Mesendoderm (in vitro differentiated cells): ENCODE data around the gene EPB42.

Source experiments
- DNase-seq: peaks from one replicate; pipeline ENCODE4 v3.0.0; 2013
- H2AK5ac ChIP-seq: 2 replicates; pipeline ENCODE4 v1.6.1; 2013; ENCODE audit warnings: low read length, inconsistent platforms
- H2BK120ac ChIP-seq: 2 replicates; pipeline ENCODE4 v1.6.1; 2013; ENCODE audit warnings: low read depth, mild to moderate bottlenecking, low read length, moderate library complexity, mixed read lengths
- H2BK15ac ChIP-seq: replicated peaks from 2 replicates; pipeline ENCODE4 v1.6.1; 2013; ENCODE audit warnings: low read depth, mild to moderate bottlenecking, moderate library complexity
- H2BK5ac ChIP-seq: 2 replicates; pipeline ENCODE4 v1.6.1; 2013; ENCODE audit warnings: low read length, inconsistent platforms
- H3K18ac ChIP-seq: 2 replicates; pipeline ENCODE4 v1.6.1; 2013; ENCODE audit warnings: mild to moderate bottlenecking, low read length, mixed read lengths
- H3K23ac ChIP-seq: one replicate; pipeline ENCODE4 v1.6.1; 2013; ENCODE audit warnings: low read length
- H3K27ac ChIP-seq: 2 replicates; pipeline ENCODE4 v1.5.1; 2013; ENCODE audit warnings: low read depth, mild to moderate bottlenecking, inconsistent platforms, low read length, moderate library complexity
- H3K27me3 ChIP-seq: 2 replicates; pipeline ENCODE4 v1.6.1; 2013; ENCODE audit warnings: low read length, control low read depth, mild to moderate bottlenecking, inconsistent platforms; ENCODE audit not compliant: insufficient read depth, poor library complexity
- H3K36me3 ChIP-seq: 2 replicates; pipeline ENCODE4 v1.6.1; 2013; ENCODE audit warnings: low read length, inconsistent platforms; ENCODE audit not compliant: control insufficient read depth, insufficient read depth
- H3K4ac ChIP-seq: one replicate; pipeline ENCODE4 v1.6.1; 2013; ENCODE audit warnings: low read depth, mild to moderate bottlenecking, low read length, moderate library complexity
- H3K4me1 ChIP-seq: 2 replicates; pipeline ENCODE4 v1.6.1; 2013; ENCODE audit warnings: low read depth, low read length, inconsistent platforms; ENCODE audit not compliant: control insufficient read depth
- H3K4me2 ChIP-seq: 2 replicates; pipeline ENCODE4 v1.6.1; 2013; ENCODE audit warnings: low read length
- H3K4me3 ChIP-seq: 2 replicates; pipeline ENCODE4 v1.5.1; 2013; ENCODE audit warnings: mild to moderate bottlenecking, low read length
- H3K56ac ChIP-seq: one replicate; pipeline ENCODE4 v1.6.1; 2013; ENCODE audit warnings: low read length
- H3K79me1 ChIP-seq: 2 replicates; pipeline ENCODE4 v1.6.1; 2013; ENCODE audit warnings: low read length, inconsistent platforms
- H3K79me2 ChIP-seq: 2 replicates; pipeline ENCODE4 v1.6.1; 2013; ENCODE audit warnings: mild to moderate bottlenecking, low read length; ENCODE audit not compliant: control insufficient read depth, insufficient read depth
- H3K9ac ChIP-seq: 2 replicates; pipeline ENCODE4 v1.6.1; 2013; ENCODE audit warnings: low read length, inconsistent platforms
- H4K5ac ChIP-seq: one replicate; pipeline ENCODE4 v1.6.1; 2013; ENCODE audit warnings: low read length
- H4K8ac ChIP-seq: one replicate; pipeline ENCODE4 v1.6.1; 2013; ENCODE audit warnings: low read depth, mild to moderate bottlenecking, control low read depth, low read length, moderate library complexity
- WGBS: extraction: QIAGEN DNeasy Blood & Tissue Kit; methylation state at CpG from one replicate; pipeline ENCODE4 v1.1.7; 2013; ENCODE audit warnings: low lambda C conversion rate, missing lambda C conversion rate; ENCODE audit not compliant: insufficient coverage; ENCODE audit errors: extremely low coverage; 5-methylcytosine and 5-hydroxymethylcytosine counted together

Gene EPB42

DNA sequence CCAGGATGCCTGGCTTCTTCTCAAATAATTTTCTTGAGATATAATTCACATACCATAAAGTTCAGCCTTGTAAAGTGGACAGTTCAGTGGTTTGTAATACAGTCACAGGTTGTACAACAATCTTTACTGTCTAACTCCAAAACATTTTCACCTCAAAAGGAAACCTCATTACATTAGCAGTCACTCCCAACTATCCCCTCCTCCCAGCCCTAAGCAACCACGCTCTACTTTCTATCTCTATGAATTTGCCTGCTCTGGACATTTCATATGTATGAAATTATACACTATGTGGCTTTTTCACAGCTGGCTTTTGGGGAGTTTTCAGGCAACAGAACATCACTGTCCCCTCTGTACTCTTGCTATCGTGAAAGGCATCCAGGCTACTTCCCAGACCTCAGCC is 28.4 kb upstream of the EPB42 start:
- H4K5ac ChIP-seq, result no peak overlapping the region
- H3K56ac ChIP-seq, result no peak overlapping the region
- H3K79me2 ChIP-seq, result no peaks in the 10 kb centered on the region
- no peaks in the 10 kb centered on the region for H3K36me3 ChIP-seq
- H3K23ac ChIP-seq, result no peak overlapping the region
- H3K4me1 ChIP-seq, result no peaks in the 10 kb centered on the region
- H4K8ac ChIP-seq, result no peak overlapping the region
- WGBS, result no CpG with 5 or more reads among the region's 2 CpGs
- no peak overlapping the region for H2BK15ac ChIP-seq
- H2BK120ac ChIP-seq, result no peak overlapping the region
- H2BK5ac ChIP-seq, result no peak overlapping the region
- H3K4ac ChIP-seq, result no peak overlapping the region
- H3K4me3 ChIP-seq, result no peak overlapping the region
- H3K4me2 ChIP-seq, result no peak overlapping the region
- no peak overlapping the region for H2AK5ac ChIP-seq
- no peaks in the 10 kb centered on the region for H3K27me3 ChIP-seq
- H3K18ac ChIP-seq, result no peak overlapping the region
- H3K79me1 ChIP-seq, result no peaks in the 10 kb centered on the region
- H3K27ac ChIP-seq, result no peak overlapping the region
- H3K9ac ChIP-seq, result no peak overlapping the region
- no peak for DNase-seq

DNA sequence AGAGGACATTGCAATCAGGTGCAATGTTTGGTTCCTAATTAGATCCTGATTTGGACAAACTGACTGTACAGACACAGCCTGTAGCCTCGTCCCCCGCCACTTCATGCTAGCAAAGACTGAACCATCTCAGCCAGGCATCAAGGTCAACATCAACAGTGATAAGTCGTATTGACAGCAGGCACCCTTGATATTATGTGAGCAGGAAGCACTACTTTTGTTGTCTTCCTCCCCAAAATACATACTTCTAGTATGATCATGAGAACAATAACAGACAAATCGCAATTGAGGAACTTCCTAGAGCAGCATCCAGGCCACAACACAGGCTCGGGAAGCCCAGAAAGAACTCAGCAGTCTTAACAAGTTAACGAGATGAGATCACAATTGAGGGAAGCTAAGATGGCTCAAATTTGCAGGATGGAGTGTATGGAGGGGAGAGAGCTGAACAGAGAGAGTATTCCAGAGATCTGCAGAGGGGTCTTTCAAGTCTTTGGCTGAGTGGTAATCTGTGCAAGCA is 25.5 kb upstream of the EPB42 start:
- Histone ChIP-seq H2BK15ac (no peak overlapping the region), H3K4ac (no peak overlapping the region), H2AK5ac (no peak overlapping the region), H3K23ac (no peak overlapping the region), H3K18ac (no peak overlapping the region), H3K79me2 (no peaks in the 10 kb centered on the region), H3K56ac (no peak overlapping the region), H3K27ac (no peak overlapping the region), H2BK120ac (no peak overlapping the region), H3K4me2 (no peak overlapping the region), H4K5ac (no peak overlapping the region), H3K4me3 (no peak overlapping the region), H3K9ac (no peak overlapping the region), H3K79me1 (no peaks in the 10 kb centered on the region), H3K36me3 (no peaks in the 10 kb centered on the region), H3K27me3 (no peaks in the 10 kb centered on the region), H4K8ac (no peak overlapping the region), H2BK5ac (no peak overlapping the region), H3K4me1 (no peaks in the 10 kb centered on the region)
- DNase-seq, result no peak
- no CpG with 5 or more reads among the region's 6 CpGs for WGBS

DNA sequence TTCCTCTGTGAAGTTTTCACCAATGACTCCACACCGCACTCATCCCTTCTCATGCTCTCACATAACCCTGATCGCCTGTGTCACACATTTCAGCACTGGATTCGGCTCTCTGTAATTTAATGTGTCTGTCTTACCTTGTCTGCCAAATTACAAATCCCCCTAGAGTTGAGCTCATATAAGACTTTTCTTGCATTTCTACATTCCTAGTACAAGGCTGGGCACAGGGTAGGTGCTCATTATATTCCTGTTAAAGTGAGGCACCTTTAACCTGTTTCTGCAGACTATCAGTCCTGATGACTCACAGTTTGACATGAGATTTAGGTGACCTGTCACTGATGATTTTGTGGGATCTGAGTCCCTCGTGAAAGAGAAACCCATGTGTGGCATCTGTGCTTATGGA is 23.3 kb upstream of the EPB42 start:
- no peak overlapping the region for H3K9ac ChIP-seq
- no CpG with 5 or more reads among the region's 4 CpGs for WGBS

DNA sequence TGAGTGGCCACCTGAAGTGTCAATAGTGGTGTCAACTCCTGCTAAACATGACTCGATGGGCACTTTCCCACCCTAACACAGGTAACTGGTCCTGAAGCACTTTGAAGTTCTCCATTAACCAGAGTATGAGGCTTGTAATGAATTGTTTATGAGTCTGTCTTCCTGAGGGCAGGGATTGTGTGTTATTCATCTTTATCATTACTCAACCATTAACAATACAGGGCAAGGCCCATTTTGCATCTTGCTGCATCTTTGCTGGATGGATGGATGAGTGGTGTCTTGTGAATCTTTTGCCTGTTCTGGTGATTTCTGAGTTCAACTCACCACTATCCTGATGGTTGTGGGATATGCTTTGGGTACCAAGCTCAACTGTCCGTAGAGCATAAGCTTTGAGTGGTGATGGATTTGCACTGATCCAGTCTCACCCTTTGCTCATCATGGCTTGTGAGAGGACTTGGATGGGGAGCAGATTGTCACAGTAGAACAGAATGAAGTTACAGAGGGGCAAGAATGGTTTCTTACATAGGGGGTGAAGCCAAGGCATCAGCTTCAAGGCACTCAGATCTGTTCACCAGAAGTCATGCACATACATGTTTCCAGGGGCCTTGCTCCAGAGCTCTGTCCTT is 22.3 kb upstream of the EPB42 start:
- H3K4me2 ChIP-seq, result no peak overlapping the region
- H2BK120ac ChIP-seq, result no peak overlapping the region
- H2BK15ac ChIP-seq, result no peak overlapping the region
- H3K9ac ChIP-seq, result no peak overlapping the region
- no peak overlapping the region for H4K5ac ChIP-seq
- no peak overlapping the region for H3K18ac ChIP-seq
- H3K56ac ChIP-seq, result no peak overlapping the region
- no peaks in the 10 kb centered on the region for H3K36me3 ChIP-seq
- no peaks in the 10 kb centered on the region for H3K79me2 ChIP-seq
- DNase-seq, result no peak
- H3K4me1 ChIP-seq, result no peaks in the 10 kb centered on the region
- H2AK5ac ChIP-seq, result no peak overlapping the region
- no peak overlapping the region for H3K4ac ChIP-seq
- no peaks in the 10 kb centered on the region for H3K79me1 ChIP-seq
- H3K23ac ChIP-seq, result no peak overlapping the region
- H3K27me3 ChIP-seq, result no peaks in the 10 kb centered on the region
- H3K27ac ChIP-seq, result no peak overlapping the region
- no peak overlapping the region for H4K8ac ChIP-seq
- no CpG with 5 or more reads among the region's 2 CpGs for WGBS
- H2BK5ac ChIP-seq, result no peak overlapping the region
- no peak overlapping the region for H3K4me3 ChIP-seq

More for the DNA sequence above, 23.3 kb upstream of the EPB42 start:
- Histone ChIP-seq H2BK5ac (no peak overlapping the region), H3K18ac (no peak overlapping the region), H3K79me2 (no peaks in the 10 kb centered on the region), H3K4me2 (no peak overlapping the region), H3K79me1 (no peaks in the 10 kb centered on the region), H3K4me3 (no peak overlapping the region), H4K8ac (no peak overlapping the region), H3K23ac (no peak overlapping the region), H3K56ac (no peak overlapping the region), H3K36me3 (no peaks in the 10 kb centered on the region), H3K4ac (no peak overlapping the region), H2BK120ac (no peak overlapping the region), H3K27ac (no peak overlapping the region), H2BK15ac (no peak overlapping the region), H3K27me3 (no peaks in the 10 kb centered on the region), H2AK5ac (no peak overlapping the region), H3K4me1 (no peaks in the 10 kb centered on the region), H4K5ac (no peak overlapping the region)
- DNase-seq, result no peak

DNA sequence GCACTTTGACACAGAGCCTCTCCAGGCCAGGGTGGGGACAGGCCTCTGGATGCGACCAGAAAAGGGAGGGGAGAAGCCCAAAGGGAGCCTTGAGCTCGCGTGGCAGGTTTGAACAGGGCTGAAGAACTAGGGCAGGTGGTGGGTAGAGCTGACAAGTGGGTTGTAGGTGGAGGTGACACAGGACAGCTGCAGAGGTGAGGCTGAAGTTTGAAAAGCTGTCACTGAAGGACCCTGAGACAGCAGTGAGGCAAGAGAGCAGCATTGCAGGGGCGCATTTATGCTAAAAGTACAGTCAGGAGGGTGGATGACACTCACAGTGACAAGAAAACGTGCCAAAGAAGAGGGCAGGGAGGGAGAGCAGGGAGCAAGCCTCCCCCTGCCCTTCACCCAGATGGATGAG is 21.8 kb upstream of the EPB42 start:
- Histone ChIP-seq H4K5ac (no peak overlapping the region), H2BK5ac (no peak overlapping the region), H3K4ac (no peak overlapping the region), H3K27me3 (no peaks in the 10 kb centered on the region), H3K18ac (no peak overlapping the region), H2BK120ac (no peak overlapping the region), H3K36me3 (no peaks in the 10 kb centered on the region), H3K4me1 (no peaks in the 10 kb centered on the region), H2BK15ac (no peak overlapping the region), H2AK5ac (no peak overlapping the region), H3K23ac (no peak overlapping the region), H4K8ac (no peak overlapping the region), H3K27ac (no peak overlapping the region), H3K4me2 (no peak overlapping the region), H3K79me2 (no peaks in the 10 kb centered on the region), H3K4me3 (no peak overlapping the region), H3K79me1 (no peaks in the 10 kb centered on the region), H3K56ac (no peak overlapping the region), H3K9ac (no peak overlapping the region)
- DNase-seq, result no peak
- WGBS, result no CpG with 5 or more reads among the region's 5 CpGs

DNA sequence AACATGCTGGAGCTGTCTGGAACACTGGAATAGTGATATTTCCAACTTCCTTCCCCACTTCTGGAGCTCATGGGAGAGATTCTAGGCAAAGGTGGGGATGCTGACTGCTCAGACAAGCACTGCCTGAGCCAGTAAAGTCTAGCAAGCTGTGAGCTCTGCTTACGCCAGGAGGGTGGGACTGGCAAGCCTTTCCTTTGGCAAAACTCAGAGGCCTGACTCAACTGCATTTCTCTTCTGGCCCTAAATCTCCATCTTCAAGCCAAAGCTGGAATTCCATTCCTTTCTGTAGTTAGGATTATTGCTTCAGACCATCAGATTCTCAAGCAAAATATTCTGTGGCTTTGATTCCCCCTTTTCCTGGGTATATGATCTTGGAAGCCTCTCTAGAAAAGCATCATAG is 20.3 kb upstream of the EPB42 start:
- H3K4me2 ChIP-seq, result no peak overlapping the region
- no peaks in the 10 kb centered on the region for H3K79me2 ChIP-seq
- no peak overlapping the region for H2BK5ac ChIP-seq
- no peak for DNase-seq
- H4K5ac ChIP-seq, result no peak overlapping the region
- WGBS, result no CpG with 5 or more reads among the region's 1 CpG
- H3K56ac ChIP-seq, result no peak overlapping the region
- no peaks in the 10 kb centered on the region for H3K36me3 ChIP-seq
- no peak overlapping the region for H2AK5ac ChIP-seq
- no peak overlapping the region for H3K4me3 ChIP-seq
- H3K27me3 ChIP-seq, result no peaks in the 10 kb centered on the region
- H4K8ac ChIP-seq, result no peak overlapping the region
- H3K27ac ChIP-seq, result no peak overlapping the region
- no peak overlapping the region for H3K9ac ChIP-seq
- H3K18ac ChIP-seq, result no peak overlapping the region
- H3K4me1 ChIP-seq, result no peaks in the 10 kb centered on the region
- H3K4ac ChIP-seq, result no peak overlapping the region
- H3K23ac ChIP-seq, result no peak overlapping the region
- no peak overlapping the region for H2BK120ac ChIP-seq
- no peaks in the 10 kb centered on the region for H3K79me1 ChIP-seq
- H2BK15ac ChIP-seq, result no peak overlapping the region
